GM12864 (cell line): ENCODE data around the gene RBM6.
"Not testable (repeated sequence)": the region's sequence is repeated elsewhere in the genome, so short reads cannot be mapped to it uniquely, and the experiment has no call there.

Experiments used
- DNase-seq: peaks from one replicate; pipeline ENCODE4 v3.0.0-alpha.2; 2011; ENCODE audit warnings: low read depth
- H3K4me3 ChIP-seq: 2 replicates; pipeline ENCODE4 v1.5.1; 2011; ENCODE audit warnings: mild to moderate bottlenecking, low read depth, low read length, control low read depth
- CTCF ChIP-seq: IDR thresholded peaks from 2 replicates; pipeline ENCODE4 v1.5.1; 2011; ENCODE audit warnings: low read depth, mild to moderate bottlenecking, moderate library complexity, low read length, control low read depth, inconsistent platforms; ENCODE audit errors: missing control alignments

The RBM6 gene

GRCh38 chr3:50047426-50047825 lies 107.5 kb downstream of the RBM6 start:
- DNase-seq: no peak
- H3K4me3 ChIP-seq: no peak overlapping the region
- no peak for TF ChIP-seq CTCF

- no peak for TF ChIP-seq CTCF
- no peak overlapping the region for H3K4me3 ChIP-seq
- no peak for DNase-seq
Observed at GRCh38 chr3:50050361-50050760, 110.4 kb downstream of the RBM6 start.

- TF ChIP-seq CTCF: no peak
- no peak for DNase-seq
Observed at GRCh38 chr3:50057756-50058155, 117.8 kb downstream of the RBM6 start.

GRCh38 chr3:50068134-50068533 lies 128.2 kb downstream of the RBM6 start:
- DNase-seq: no peak
- H3K4me3 ChIP-seq: no peak overlapping the region
- no peak for TF ChIP-seq CTCF

More at GRCh38 chr3:50057756-50058155, 117.8 kb downstream of the RBM6 start:
- no peak overlapping the region for H3K4me3 ChIP-seq

GRCh38 chr3:50078091-50078490 lies 138.1 kb downstream of the RBM6 start:
- TF ChIP-seq CTCF: no peak
- H3K4me3 ChIP-seq: no peak overlapping the region
- no peak for DNase-seq

GRCh38 chr3:50078622-50079021 lies 138.7 kb downstream of the RBM6 start:
- H3K4me3 ChIP-seq: no peak overlapping the region
- DNase-seq: no peak

GRCh38 chr3:50084951-50085350 lies 145.0 kb downstream of the RBM6 start:
- not testable (repeated sequence) for H3K4me3 ChIP-seq, DNase-seq

More at GRCh38 chr3:50078622-50079021, 138.7 kb downstream of the RBM6 start:
- TF ChIP-seq CTCF: no peak
